Peyer's patch (tissue), 4 donors: ENCODE results near the gene POU2F3. TPM values are rescaled to one million over a fixed set of nuclear protein-coding genes. Genes with fewer than 3 reads are reported as not detected.

Source experiments
- DNase-seq, 3 donors: peaks; one replicate each; pipeline ENCODE4 v3.0.0-alpha.2; 2017 to 2019
- H3K27ac ChIP-seq, 4 donors: fragments of 200-600 bp; sonication (generic); one replicate each; pipeline ENCODE4 v1.5.1; 2016 to 2019
- H3K27me3 ChIP-seq, 2 donors: fragments of 200-600 bp; sonication (generic); one replicate each; pipeline ENCODE4 v1.5.1; 2019
- H3K36me3 ChIP-seq, 3 donors: fragments of 200-600 bp; sonication (generic); one replicate each; pipeline ENCODE4 v1.5.1; 2016 to 2019
- H3K4me1 ChIP-seq, 4 donors: fragments of 200-600 bp; sonication (generic); one replicate each; pipeline ENCODE4 v1.5.1; 2016 to 2019
- H3K4me3 ChIP-seq, 4 donors: fragments of 200-600 bp; sonication (generic); 1 replicate in 3 of 4; 2 replicates in 1 of 4; pipeline ENCODE4 v1.5.1; 2016 to 2019; ENCODE audit warnings: mild to moderate bottlenecking in 1 of 4
- H3K9me3 ChIP-seq, 4 donors: fragments of 200-600 bp; sonication (generic); one replicate each; pipeline ENCODE4 v1.5.1; 2016 to 2019; ENCODE audit warnings: mild to moderate bottlenecking in 1 of 4
- CTCF ChIP-seq, 6 experiments: fragments of 450-650 bp in 4 of 6; fragments of 200-600 bp in 2 of 6; sonication (generic) in 1 of 6; IDR thresholded peaks; one replicate each; pipeline ENCODE4 v1.5.1; 2017 to 2019; ENCODE audit warnings: antibody characterized with exemption in 6 of 6, mild to moderate bottlenecking in 3 of 6, moderate library complexity in 1 of 6
- POLR2A ChIP-seq, 2 donors: fragments of 450-650 bp; IDR thresholded peaks; one replicate each; pipeline ENCODE4 v1.5.1; 2017; ENCODE audit warnings: antibody characterized with exemption in 2 of 2, mild to moderate bottlenecking in 2 of 2, moderate library complexity in 2 of 2
- total RNA-seq, 4 donors: library from RNA; depleted of rRNA; stranded (reverse); fragments of >200 nt; gene quantifications; one replicate each; pipeline ENCODE4 v1.1.0, GENCODE V29; 2016

POU2F3 gene
- total RNA-seq, 4 donors from 2014 or later = 2.2 to 3.3 (median 2.8) TPM; not detected in 1

GRCh38 chr11:120216426-120217102 lies 23.4 kb upstream of the POU2F3 start:
- H3K4me1 ChIP-seq = peaks cover 0 to 84% (median 7%) of the 10 kb centered on the region in 4 donors
- no peak for TF ChIP-seq POLR2A (IDR thresholded peaks at IDR 0.05)
- TF ChIP-seq CTCF (IDR thresholded peaks at IDR 0.05) = no peak
- H3K9me3 ChIP-seq = no peaks in the 10 kb centered on the region
- H3K27ac ChIP-seq = peak overlapping the region in 2 of 4 donors; percentile 72 to 74
- H3K27me3 ChIP-seq = no peaks in the 10 kb centered on the region
- H3K4me3 ChIP-seq = no peak overlapping the region
- no peak for DNase-seq
- peaks cover 0 to 11% (median 0%) of the 10 kb centered on the region in 3 donors for H3K36me3 ChIP-seq

GRCh38 chr11:120217526-120217925 lies 22.4 kb upstream of the POU2F3 start:
- no peak overlapping the region for H3K4me3 ChIP-seq

DNA sequence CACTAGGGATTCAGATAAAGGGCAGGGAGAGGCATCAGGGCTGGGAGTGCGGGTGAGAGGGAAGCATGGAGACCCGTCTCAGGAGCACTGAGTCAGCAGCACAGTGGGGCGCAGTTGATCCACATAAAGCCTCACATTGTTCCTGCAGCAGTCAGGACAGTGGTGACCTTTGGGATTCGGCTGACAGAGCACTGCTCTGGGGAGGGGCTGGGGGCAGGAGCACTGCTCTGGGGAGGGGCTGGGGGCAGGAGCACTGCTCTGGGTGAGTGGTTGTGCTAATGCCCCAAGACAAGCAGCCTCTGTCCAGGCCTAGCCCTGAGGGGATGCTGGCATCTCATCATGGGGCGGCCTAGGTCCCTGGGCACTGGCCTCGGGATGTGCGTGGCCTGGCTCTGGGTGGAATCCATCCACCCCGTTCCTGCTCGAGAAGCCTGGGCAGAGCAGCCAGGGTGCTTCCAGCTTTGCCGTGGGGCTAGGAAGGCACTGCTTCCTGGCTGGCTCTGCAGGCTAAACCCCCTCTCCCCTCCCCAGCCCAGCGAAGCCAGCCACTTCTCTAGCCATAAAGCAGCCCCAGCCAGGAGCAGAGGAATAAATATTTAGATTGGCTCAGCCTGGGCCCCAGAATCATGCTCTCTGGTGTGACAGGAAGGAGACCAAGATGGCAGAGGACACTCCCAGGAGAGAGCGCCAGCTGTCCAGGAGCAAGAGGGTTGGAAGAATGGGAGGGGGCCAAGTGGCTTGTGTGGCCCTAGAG lies 21.8 kb upstream of the POU2F3 start:
- no peak for DNase-seq
- Histone ChIP-seq H3K4me3 (no peak overlapping the region), H3K4me1 (peaks cover 0 to 93% (median 7%) of the 10 kb centered on the region in 4 donors), H3K27ac (peak overlapping the region in 3 of 4 donors; percentile 47 to 74 (median 72)), H3K36me3 (peaks cover 0 to 18% (median 0%) of the 10 kb centered on the region in 3 donors), H3K27me3 (no peaks in the 10 kb centered on the region), H3K9me3 (no peaks in the 10 kb centered on the region)
- TF ChIP-seq POLR2A (IDR thresholded peaks at IDR 0.05) = no peak
- TF ChIP-seq CTCF (IDR thresholded peaks at IDR 0.05) = no peak

More at GRCh38 chr11:120217526-120217925, 22.4 kb upstream of the POU2F3 start:
- Histone ChIP-seq H3K27ac (peak overlapping the region in 3 of 4 donors; percentile 47 to 74 (median 72)), H3K27me3 (no peaks in the 10 kb centered on the region), H3K4me1 (peaks cover 0 to 88% (median 7%) of the 10 kb centered on the region in 4 donors), H3K9me3 (no peaks in the 10 kb centered on the region), H3K36me3 (peaks cover 0 to 18% (median 0%) of the 10 kb centered on the region in 3 donors)
- TF ChIP-seq CTCF (IDR thresholded peaks at IDR 0.05) = no peak
- TF ChIP-seq POLR2A (IDR thresholded peaks at IDR 0.05) = no peak
- no peak for DNase-seq

GRCh38 chr11:120218695-120219033 lies 21.3 kb upstream of the POU2F3 start:
- Histone ChIP-seq H3K9me3 (no peaks in the 10 kb centered on the region), H3K4me1 (peaks cover 0 to 88% (median 6%) of the 10 kb centered on the region in 4 donors), H3K4me3 (no peak overlapping the region), H3K27ac (peak overlapping the region in 3 of 4 donors; percentile 47 to 74 (median 72)), H3K36me3 (peaks cover 0 to 19% (median 0%) of the 10 kb centered on the region in 3 donors), H3K27me3 (no peaks in the 10 kb centered on the region)
- DNase-seq = no peak
- no peak for TF ChIP-seq POLR2A (IDR thresholded peaks at IDR 0.05)
- no peak for TF ChIP-seq CTCF (IDR thresholded peaks at IDR 0.05)

GRCh38 chr11:120219232-120219937 lies 20.6 kb upstream of the POU2F3 start:
- Histone ChIP-seq H3K27me3 (no peaks in the 10 kb centered on the region), H3K27ac (peak overlapping the region in 3 of 4 donors; percentile 7 to 74 (median 72)), H3K4me3 (no peak overlapping the region), H3K4me1 (peaks cover 0 to 82% (median 5%) of the 10 kb centered on the region in 4 donors), H3K9me3 (no peaks in the 10 kb centered on the region), H3K36me3 (peaks cover 0 to 23% (median 0%) of the 10 kb centered on the region in 3 donors)
- no peak for TF ChIP-seq POLR2A (IDR thresholded peaks at IDR 0.05)
- no peak for TF ChIP-seq CTCF (IDR thresholded peaks at IDR 0.05)
- no peak for DNase-seq
